Stimulated activated CD8-positive, alpha-beta memory T cell treated with anti-CD3 and anti-CD28 coated beads, Interleukin-7, amount 100 ng/mL, for 1 hour (primary cell): ENCODE measurements around the gene TRIP11.
"Not testable (repeated sequence)": the region's sequence is repeated elsewhere in the genome, so short reads cannot be mapped to it uniquely, and the experiment has no call there.

ENCODE experiments used
- DNase-seq, 2 donors: peaks; one replicate each; pipeline ENCODE4 v3.0.0-alpha.2; 2020; ENCODE audit warnings: low read depth in 2 of 2

Gene TRIP11

GRCh38 chr14:92039719-92040430 is at the start of gene TRIP11:
TSS of gene TRIP11 (minus strand) at chr14:92040059. CDS start at chr14:92039685, 374 bp downstream.
- peak; percentile 87 to 88 for DNase-seq

GRCh38 chr14:92088494-92088893 is 48.6 kb upstream of the TRIP11 start:
- no peak for DNase-seq

GRCh38 chr14:92074555-92074954 is 34.7 kb upstream of the TRIP11 start:
- no peak for DNase-seq

- DNase-seq, result no peak
These were observed 18.4 kb upstream of the TRIP11 start for GRCh38 chr14:92058006-92058917.

GRCh38 chr14:92049781-92050180 is 9.9 kb upstream of the TRIP11 start:
- DNase-seq, result no peak

- not testable (repeated sequence) for DNase-seq
These were observed 9.4 kb upstream of the TRIP11 start for GRCh38 chr14:92049221-92049620.

- not testable (repeated sequence) for DNase-seq
These were observed 6.0 kb upstream of the TRIP11 start for GRCh38 chr14:92045904-92046303.

GRCh38 chr14:92041766-92042165 is 1.9 kb upstream of the TRIP11 start:
- DNase-seq, result not testable (repeated sequence)

GRCh38 chr14:92041203-92041602 is 1.3 kb upstream of the TRIP11 start:
- DNase-seq, result no peak

GRCh38 chr14:92040431-92041051 is 682 bp upstream of the TRIP11 start:
- DNase-seq, result no peak

GRCh38 chr14:92039063-92039718 is 668 bp downstream of the TRIP11 start:
- DNase-seq, result no peak

GRCh38 chr14:92037989-92038388 is 1.9 kb downstream of the TRIP11 start:
- DNase-seq, result no peak

GRCh38 chr14:92035890-92036289 is 4.0 kb downstream of the TRIP11 start:
- DNase-seq, result no peak

- no peak for DNase-seq
These were observed 5.8 kb downstream of the TRIP11 start for GRCh38 chr14:92033906-92034687.

- DNase-seq, result no peak
These were observed 6.4 kb downstream of the TRIP11 start for GRCh38 chr14:92033433-92033832.

- DNase-seq, result no peak
These were observed 13.2 kb downstream of the TRIP11 start for GRCh38 chr14:92026548-92027190.

- DNase-seq, result no peak
These were observed 17.8 kb downstream of the TRIP11 start for GRCh38 chr14:92022036-92022435.

GRCh38 chr14:92021523-92021922 is 18.3 kb downstream of the TRIP11 start:
- no peak for DNase-seq

GRCh38 chr14:92014040-92014439 is 25.8 kb downstream of the TRIP11 start:
- DNase-seq, result no peak

- DNase-seq, result no peak
These were observed 27.6 kb downstream of the TRIP11 start for GRCh38 chr14:92012121-92012748.
